SU-DHL-6 (cell line): Measurements from ENCODE around the gene SUSD2.

Source experiments
- CTCF ChIP-seq: fragments of 200-600 bp; sonication (generic); IDR thresholded peaks from one replicate; pipeline ENCODE4 v1.5.1; 2017; ENCODE audit warnings: antibody characterized with exemption, mild to moderate bottlenecking, low read length, moderate library complexity; ENCODE audit not compliant: insufficient read depth, poor library complexity, severe bottlenecking
- EZH2phosphoT487 ChIP-seq: fragments of 200-600 bp; sonication (generic), shearing (Covaris generic); conservative IDR thresholded peaks from 2 replicates; pipeline ENCODE4 v1.6.1; 2018; ENCODE audit warnings: mild to moderate bottlenecking, antibody characterized with exemption, low read length, moderate library complexity, mixed read lengths

- TF ChIP-seq CTCF (no peak), EZH2phosphoT487 (no peak)
Measured at GRCh38 chr22:24171822-24172221, 9.5 kb upstream of the SUSD2 start.
